HepG2 (cell line): ENCODE measurements around the gene STK39. TPM values are rescaled to one million over a fixed set of nuclear protein-coding genes. Genes with fewer than 3 reads are reported as not detected.

Source experiments
- ATAC-seq: fragments of 200-7000 bp; cut with Tn5 transposase; 3 replicates; pipeline ENCODE4 v1.9.1; 2020; ENCODE audit warnings: mild to moderate bottlenecking, moderate library complexity
- BruUV-seq: library from RNA; stranded (reverse); fragments of 400-500 nt; replicated peaks from 2 replicates; lab custom pipeline; 2021; lab: Mats Ljungman, UMichigan
- CTCF ChIA-PET: fragments of 300-600 bp; formaldehyde crosslinking; extraction: SDS; loops from one replicate; lab custom pipeline; 2021; ENCODE audit warnings: low total read pairs, inconsistent platforms, low intra/inter-chr PET ratio; lab: Yijun Ruan, JAX
- POLR2A ChIA-PET: fragments of 350-600 bp; sonication (Branson Sonifier 250); formaldehyde crosslinking; loops from one replicate; lab custom pipeline; 2020; ENCODE audit warnings: antibody characterized with exemption, inconsistent platforms; lab: Yijun Ruan, JAX
- DNase-seq: peaks from one replicate; pipeline ENCODE4 v3.0.0-alpha.2; 2015; ENCODE audit warnings: low spot score
- FAIRE-seq: peaks from 3 replicates; lab custom pipeline; 2011; peaks lifted over from hg19 to GRCh38; lab: Jason Lieb, UNC
- H2AFZ ChIP-seq: one replicate; pipeline ENCODE4 v1.6.1; 2011; ENCODE audit warnings: low read length, inconsistent platforms
- H3K27ac ChIP-seq: fragments of 300-600 bp; 3 replicates; pipeline ENCODE4 v1.8.0; 2011; ENCODE audit warnings: mixed run types, mild to moderate bottlenecking, mixed read lengths, low read length, inconsistent platforms; ENCODE audit not compliant: insufficient read depth; ENCODE audit errors: extremely low read length
- H3K27me3 ChIP-seq, 2 experiments: fragments of 200-600 bp in 1 of 2; 2 replicates in 1 of 2; 3 replicates in 1 of 2; pipeline versions ENCODE4 v1.6.0 to v1.8.0; 2011; ENCODE audit warnings: low read length in 2 of 2, mild to moderate bottlenecking in 2 of 2, moderate library complexity in 2 of 2, inconsistent platforms in 1 of 2; ENCODE audit not compliant: insufficient read depth in 2 of 2, control insufficient read depth in 1 of 2
- H3K36me3 ChIP-seq, 2 experiments: fragments of 200-600 bp in 1 of 2; replicated peaks in 1 of 2; 2 replicates in 1 of 2; 3 replicates in 1 of 2; pipeline versions ENCODE4 v1.5.1 to v1.8.0; 2011; ENCODE audit warnings: low read length in 2 of 2, inconsistent platforms in 1 of 2; ENCODE audit not compliant: insufficient read depth in 2 of 2, control insufficient read depth in 1 of 2
- H3K4me1 ChIP-seq: 2 replicates; pipeline ENCODE4 v1.5.1; 2012; ENCODE audit warnings: low read length, inconsistent platforms; ENCODE audit not compliant: insufficient read depth
- H3K4me2 ChIP-seq: 2 replicates; pipeline ENCODE4 v1.6.0; 2011; ENCODE audit warnings: low read depth, low read length, inconsistent platforms
- H3K4me3 ChIP-seq, 3 experiments: fragments of 200-600 bp in 1 of 3; sonication (generic), shearing (Covaris generic) in 1 of 3; replicated peaks in 1 of 3; 2 replicates each; pipeline ENCODE4 v1.5.1; 2011 to 2016; ENCODE audit warnings: low read length in 3 of 3, inconsistent platforms in 2 of 3, low read depth in 2 of 3, mild to moderate bottlenecking in 2 of 3, control low read depth in 1 of 3, mixed read lengths in 1 of 3; ENCODE audit not compliant: insufficient read depth in 1 of 3
- H3K79me2 ChIP-seq: one replicate; pipeline ENCODE4 v1.6.1; 2011; ENCODE audit warnings: low read length, inconsistent platforms; ENCODE audit not compliant: insufficient read depth
- H3K9ac ChIP-seq: 2 replicates; pipeline ENCODE4 v1.6.0; 2011; ENCODE audit warnings: mild to moderate bottlenecking, low read depth, low read length, inconsistent platforms; ENCODE audit not compliant: insufficient read depth
- H3K9me3 ChIP-seq: 2 replicates; pipeline ENCODE4 v1.5.1; 2012; ENCODE audit warnings: mild to moderate bottlenecking, low read length
- H4K20me1 ChIP-seq: 2 replicates; pipeline ENCODE4 v1.6.0; 2011; ENCODE audit warnings: inconsistent platforms, mild to moderate bottlenecking, low read length, moderate library complexity; ENCODE audit not compliant: insufficient read depth
- ARNT ChIP-seq: fragments of 450-650 bp; IDR thresholded peaks from 2 replicates; pipeline ENCODE4 v1.6.1; 2017
- HOXA5 ChIP-seq: sonication (generic); formaldehyde crosslinking; IDR thresholded peaks from 2 replicates; pipeline ENCODE4 v1.4.0; 2020; ENCODE audit warnings: missing genetic modification reagents
- MED8 ChIP-seq: sonication (generic); formaldehyde crosslinking; IDR thresholded peaks from 2 replicates; pipeline ENCODE4 v1.8.1; 2023; ENCODE audit warnings: mild to moderate bottlenecking, missing genetic modification reagents; ENCODE audit not compliant: insufficient replicate concordance
- NCOA2 ChIP-seq: sonication (generic); formaldehyde crosslinking; IDR thresholded peaks from 2 replicates; pipeline ENCODE4 v1.8.0; 2022; ENCODE audit warnings: inconsistent platforms
- NFE2 ChIP-seq: sonication (generic); formaldehyde crosslinking; IDR thresholded peaks from 2 replicates; pipeline ENCODE4 v1.4.0; 2020; ENCODE audit warnings: missing genetic modification reagents
- PRMT3 ChIP-seq: sonication (generic); formaldehyde crosslinking; IDR thresholded peaks from 2 replicates; pipeline ENCODE4 v1.8.1; 2022; ENCODE audit warnings: low read depth, mild to moderate bottlenecking, moderate library complexity, missing genetic modification reagents, borderline replicate concordance
- RBM22 ChIP-seq: fragments of 200-400 bp; formaldehyde crosslinking; optimal IDR thresholded peaks from 2 replicates; pipeline ENCODE3; 2017; ENCODE audit warnings: mild to moderate bottlenecking, low read length, moderate library complexity
- RFXANK ChIP-seq: IDR thresholded peaks from 2 replicates; pipeline ENCODE4 v1.6.1; 2016
- ZBTB20 ChIP-seq: sonication (generic); formaldehyde crosslinking; IDR thresholded peaks from 2 replicates; pipeline ENCODE4 v1.8.1; 2023; ENCODE audit warnings: missing genetic modification reagents, low read depth, mild to moderate bottlenecking, borderline replicate concordance
- ZNF572 ChIP-seq: sonication (generic); formaldehyde crosslinking; IDR thresholded peaks from 2 replicates; pipeline ENCODE4 v1.5.1; 2020; ENCODE audit warnings: mild to moderate bottlenecking, missing genetic modification reagents
- ZNF589 ChIP-seq: sonication (generic); formaldehyde crosslinking; conservative IDR thresholded peaks from 2 replicates; pipeline ENCODE4 v1.8.0; 2022; ENCODE audit warnings: mild to moderate bottlenecking, moderate library complexity, missing genetic modification reagents
- ZNF598 ChIP-seq: sonication (generic); formaldehyde crosslinking; IDR thresholded peaks from 2 replicates; pipeline ENCODE4 v1.5.1; 2020; ENCODE audit warnings: mild to moderate bottlenecking, missing genetic modification reagents, borderline replicate concordance
- ZNF768 ChIP-seq: sonication (generic); formaldehyde crosslinking; IDR thresholded peaks from 2 replicates; pipeline ENCODE4 v1.4.0; 2020; ENCODE audit warnings: missing genetic modification reagents
- ZNF891 ChIP-seq: sonication (generic); formaldehyde crosslinking; IDR thresholded peaks from 2 replicates; pipeline ENCODE4 v1.5.0; 2020; ENCODE audit warnings: mild to moderate bottlenecking, missing genetic modification reagents
- ZSCAN31 ChIP-seq: sonication (generic); formaldehyde crosslinking; IDR thresholded peaks from 2 replicates; pipeline ENCODE4 v1.5.0; 2020; ENCODE audit warnings: low read depth, mild to moderate bottlenecking, missing genetic modification reagents
- WGBS: methylation state at CpG from one replicate; pipeline ENCODE4 v1.1.6; 2017; ENCODE audit warnings: low lambda C conversion rate; 5-methylcytosine and 5-hydroxymethylcytosine counted together
- in situ Hi-C: cut with HindIII; loops from 2 replicates; pipeline ENCODE4 v1.10.0; 2017; ENCODE audit warnings: low pct_unique_long_range_greater_than_20kb; ENCODE audit not compliant: extremely low pct_ligation_motif_present
- intact Hi-C: fragments of 100-400 bp; cut with micrococcal nuclease; formaldehyde crosslinking; loops from one replicate; pipeline ENCODE4 v1.10.0; 2022; ENCODE audit not compliant: unreplicated experiment
- polyA plus RNA-seq, 8 experiments: library from polyadenylated mRNA; depleted of rRNA in 3 of 8; stranded (reverse) in 7 of 8; unstranded in 1 of 8; fragments of >200 nt; fragmentation: Illumina TruSeq in 4 of 8; extraction: Trizol in 4 of 8; gene quantifications; 2 replicates each; pipeline versions ENCODE4 v1.2.1 to v1.2.3, GENCODE V29; 2011 to 2016; ENCODE audit warnings: low read depth in 4 of 8, missing spikeins in 1 of 8, mixed read lengths in 1 of 8; ENCODE audit not compliant: insufficient read depth in 1 of 8
- total RNA-seq, 5 experiments: library from RNA; depleted of rRNA; stranded (reverse); fragments of >200 nt; fragmentation: Illumina TruSeq; extraction: Trizol; gene quantifications; 2 replicates each; pipeline ENCODE4 v1.2.3, GENCODE V29; 2016; ENCODE audit warnings: low read depth in 1 of 5
- TF ChIP-seq, protein P1 (sequence below): sonication (generic); formaldehyde crosslinking; IDR thresholded peaks from 2 replicates; pipeline ENCODE4 v1.8.1; 2023; ENCODE audit warnings: missing genetic modification reagents, inconsistent platforms, borderline replicate concordance
- TF ChIP-seq, protein P2 (sequence below): conservative IDR thresholded peaks from 2 replicates; pipeline ENCODE4 v1.6.1; 2018; ENCODE audit warnings: missing genetic modification reagents
- TF ChIP-seq, protein P3 (sequence below): sonication (generic); formaldehyde crosslinking; IDR thresholded peaks from 2 replicates; pipeline ENCODE4 v1.8.1; 2023; ENCODE audit warnings: mild to moderate bottlenecking, moderate library complexity, missing genetic modification reagents

Gene STK39
- total and polyA plus RNA-seq, 2 of the 13 experiments (the other 11 are each of a cell fraction or from before 2014, with no cell fraction given), result 27.3 to 38.4 TPM

DNA sequence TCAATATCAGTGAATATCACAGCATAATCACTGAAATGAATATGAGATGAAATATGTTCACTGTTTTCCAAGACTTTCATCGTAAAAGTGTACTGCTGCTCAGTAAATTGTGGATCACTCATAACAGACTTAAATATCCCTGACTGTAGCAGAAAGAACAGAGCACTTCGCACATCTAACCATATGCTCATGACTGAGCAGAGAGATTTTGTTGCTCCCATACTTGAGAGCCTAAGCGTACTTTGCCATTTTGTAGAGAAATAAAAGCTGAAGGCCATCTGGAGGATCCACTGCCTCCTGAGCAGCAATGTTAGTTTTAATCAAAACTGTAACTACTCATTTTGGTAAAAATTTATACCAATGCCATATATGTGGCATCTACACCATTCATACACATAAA, 243.5 kb downstream of the STK39 start:
- TF ChIP-seq RFXANK (CRISPR knock-in tag), result no peak
- TF ChIP-seq ZSCAN31 (CRISPR knock-in tag), result no peak
- TF ChIP-seq HOXA5 (CRISPR knock-in tag), result no peak
- no peak for TF ChIP-seq ZNF598
- no peak for TF ChIP-seq ZNF768 (CRISPR knock-in tag)
- TF ChIP-seq NFE2 (CRISPR knock-in tag), result no peak
- TF ChIP-seq, protein P1, sequence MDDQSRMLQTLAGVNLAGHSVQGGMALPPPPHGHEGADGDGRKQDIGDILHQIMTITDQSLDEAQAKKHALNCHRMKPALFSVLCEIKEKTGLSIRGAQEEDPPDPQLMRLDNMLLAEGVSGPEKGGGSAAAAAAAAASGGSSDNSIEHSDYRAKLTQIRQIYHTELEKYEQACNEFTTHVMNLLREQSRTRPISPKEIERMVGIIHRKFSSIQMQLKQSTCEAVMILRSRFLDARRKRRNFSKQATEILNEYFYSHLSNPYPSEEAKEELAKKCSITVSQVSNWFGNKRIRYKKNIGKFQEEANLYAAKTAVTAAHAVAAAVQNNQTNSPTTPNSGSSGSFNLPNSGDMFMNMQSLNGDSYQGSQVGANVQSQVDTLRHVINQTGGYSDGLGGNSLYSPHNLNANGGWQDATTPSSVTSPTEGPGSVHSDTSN (CRISPR knock-in tag), result no peak
- no peak for TF ChIP-seq NCOA2 (CRISPR knock-in tag)
- no peak for FAIRE-seq
- in situ Hi-C loops, result no loop called here

DNA sequence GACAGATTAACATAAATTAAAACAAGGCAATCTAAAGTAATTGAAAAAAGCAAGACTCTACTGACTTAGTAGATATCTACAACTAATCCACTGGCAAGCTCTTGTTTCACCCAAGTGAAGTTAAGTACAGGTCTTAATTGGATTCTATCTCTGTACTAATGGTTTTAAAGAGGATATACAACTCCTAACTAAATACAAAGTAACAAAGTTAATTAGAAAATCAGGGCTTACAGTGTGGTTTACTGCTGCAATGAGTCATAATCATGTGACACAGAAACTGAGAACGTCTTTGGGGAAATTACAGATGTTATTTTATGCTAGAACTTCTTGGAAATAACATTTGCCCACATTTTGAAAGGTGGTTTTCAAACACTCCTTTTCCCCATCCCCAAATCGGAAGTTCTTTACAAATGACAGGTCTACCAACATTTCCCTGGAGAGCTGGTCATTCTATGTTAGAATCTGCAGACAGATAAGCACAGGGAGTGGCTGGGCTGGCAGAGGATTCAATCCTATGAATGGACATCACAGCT, 245.3 kb downstream of the STK39 start:
- intact Hi-C loops, result no loop called here
- no TSS peak for BruUV-seq
- no peak for FAIRE-seq
- Histone ChIP-seq H3K27me3 (no peaks in the 10 kb centered on the region), H3K27ac (no peak overlapping the region), H3K9ac (no peak overlapping the region), H3K4me1 (no peaks in the 10 kb centered on the region), H4K20me1 (no peaks in the 10 kb centered on the region), H2AFZ (no peak overlapping the region), H3K4me2 (no peak overlapping the region), H3K36me3 (peaks cover 4 to 15% of the 10 kb centered on the region in 2 experiments; a peak in 4 of 5 replicates), H3K4me3 (no peak overlapping the region), H3K9me3 (no peaks in the 10 kb centered on the region), H3K79me2 (no peaks in the 10 kb centered on the region)
- POLR2A ChIA-PET, result no interaction called here
- 88% methylated on average over 2 of the region's 2 CpGs for WGBS
- no peak for ATAC-seq
- DNase-seq, result no peak
- in situ Hi-C loops, result no loop called here
- CTCF ChIA-PET, result no interaction called here
- TF ChIP-seq ZNF572 (CRISPR knock-in tag) (no peak), RBM22 (no peak), MED8 (CRISPR knock-in tag) (no peak), ZBTB20 (CRISPR knock-in tag) (no peak), ZNF589 (CRISPR knock-in tag) (no peak), PRMT3 (no peak), ARNT (no peak), ZNF891 (CRISPR knock-in tag) (no peak)
- TF ChIP-seq, protein P2, sequence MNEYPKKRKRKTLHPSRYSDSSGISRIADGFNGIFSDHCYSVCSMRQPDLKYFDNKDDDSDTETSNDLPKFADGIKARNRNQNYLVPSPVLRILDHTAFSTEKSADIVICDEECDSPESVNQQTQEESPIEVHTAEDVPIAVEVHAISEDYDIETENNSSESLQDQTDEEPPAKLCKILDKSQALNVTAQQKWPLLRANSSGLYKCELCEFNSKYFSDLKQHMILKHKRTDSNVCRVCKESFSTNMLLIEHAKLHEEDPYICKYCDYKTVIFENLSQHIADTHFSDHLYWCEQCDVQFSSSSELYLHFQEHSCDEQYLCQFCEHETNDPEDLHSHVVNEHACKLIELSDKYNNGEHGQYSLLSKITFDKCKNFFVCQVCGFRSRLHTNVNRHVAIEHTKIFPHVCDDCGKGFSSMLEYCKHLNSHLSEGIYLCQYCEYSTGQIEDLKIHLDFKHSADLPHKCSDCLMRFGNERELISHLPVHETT (CRISPR knock-in tag), result no peak
- TF ChIP-seq, protein P3, sequence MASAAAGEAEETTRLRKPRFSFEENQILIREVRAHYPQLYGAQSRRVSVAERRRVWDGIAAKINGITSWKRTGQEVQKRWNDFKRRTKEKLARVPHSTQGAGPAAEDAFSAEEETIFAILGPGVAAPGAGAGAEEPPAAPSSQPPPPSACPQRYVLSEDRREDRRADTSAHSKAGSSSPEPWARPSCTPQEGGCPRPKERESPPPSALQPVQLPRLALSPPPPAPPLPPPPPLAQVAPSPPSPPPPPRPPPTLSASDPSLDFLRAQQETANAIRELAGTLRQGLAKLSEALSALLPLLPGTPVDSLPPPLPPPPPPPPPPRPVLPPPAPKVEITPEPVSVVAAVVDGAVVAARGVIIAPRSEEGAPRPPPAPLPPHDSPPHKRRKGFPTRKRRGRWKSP (CRISPR knock-in tag), result no peak

More for the DNA sequence above, 243.5 kb downstream of the STK39 start:
- no peak for ATAC-seq
- Histone ChIP-seq H4K20me1 (no peaks in the 10 kb centered on the region), H3K4me3 (no peak overlapping the region), H3K27ac (no peak overlapping the region), H3K4me1 (no peaks in the 10 kb centered on the region), H2AFZ (no peak overlapping the region), H3K79me2 (no peaks in the 10 kb centered on the region), H3K9ac (no peak overlapping the region), H3K27me3 (no peaks in the 10 kb centered on the region), H3K36me3 (peaks cover 7 to 25% of the 10 kb centered on the region in 2 experiments), H3K9me3 (no peaks in the 10 kb centered on the region), H3K4me2 (no peak overlapping the region)
- ChIA-PET POLR2A (no interaction called here), CTCF (no interaction called here)
- intact Hi-C loops, result no loop called here
- no TSS peak for BruUV-seq
- no peak for DNase-seq
- WGBS, result 100% methylated on average over 3 of the region's 3 CpGs
